Measurements from ENCODE around the gene TGM2. TPM values are rescaled to one million over a fixed set of nuclear protein-coding genes. Genes with fewer than 3 reads are reported as not detected.

Gene TGM2
- total and polyA plus RNA-seq, 9 of the 15 experiments (the other 6 are each of a cell fraction or from before 2014, with no cell fraction given): 5.5 to 78.5 (median 37.6) TPM

DNA sequence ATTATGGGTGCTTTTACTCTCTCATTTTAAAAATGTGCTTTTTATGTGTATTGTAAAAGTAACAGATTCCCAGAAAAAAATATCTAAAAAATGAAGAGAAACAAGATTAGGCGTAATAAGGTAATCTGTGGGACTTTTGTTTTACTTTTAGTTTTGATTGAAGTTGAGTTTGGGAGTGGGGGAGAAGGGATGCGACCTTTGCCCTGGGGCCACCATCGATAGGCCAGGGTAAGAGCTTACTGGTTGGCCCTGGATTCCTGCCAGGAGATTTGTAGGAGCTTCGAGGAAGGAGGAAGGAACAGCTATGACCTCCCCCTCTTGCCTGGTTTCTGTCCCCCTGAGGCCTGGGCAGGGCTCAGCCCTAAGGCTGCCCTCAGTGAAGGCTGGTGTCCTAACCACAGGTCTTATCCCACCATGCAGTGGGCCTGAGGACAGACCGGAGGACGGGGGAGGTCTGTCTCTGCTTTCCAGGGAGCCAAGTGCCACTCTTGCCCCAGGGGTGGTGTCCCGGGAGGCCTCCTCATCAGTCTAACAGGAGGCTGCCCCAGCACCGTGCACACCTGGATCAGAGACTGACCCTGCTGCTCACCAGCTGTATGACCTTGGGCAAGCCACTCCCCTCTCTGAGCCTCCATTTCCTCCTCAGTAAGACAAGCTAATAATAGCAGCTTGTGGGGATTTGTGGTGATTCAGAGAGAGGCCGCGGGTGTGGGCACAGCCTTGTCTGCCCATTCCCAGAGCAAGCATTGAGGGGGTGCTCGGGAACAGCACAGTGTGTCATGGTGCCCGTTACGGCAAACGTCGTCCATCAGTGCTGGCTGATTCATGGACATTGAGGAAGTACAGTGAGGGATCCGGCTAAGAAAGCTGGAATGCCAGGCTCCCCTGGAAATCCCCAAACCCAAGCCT, 21.2 kb downstream of the TGM2 start (continued):
- TF ChIP-seq, protein P1, sequence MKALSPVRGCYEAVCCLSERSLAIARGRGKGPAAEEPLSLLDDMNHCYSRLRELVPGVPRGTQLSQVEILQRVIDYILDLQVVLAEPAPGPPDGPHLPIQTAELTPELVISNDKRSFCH (CRISPR knock-in tag; IDR thresholded peaks at IDR 0.05): no peak
- TF ChIP-seq, protein P1 (tag; IDR thresholded peaks at IDR 0.05): no peak
- TF ChIP-seq CBX3 (IDR thresholded peaks at IDR 0.05; ENCODE audit: borderline replicate concordance in 1 of 2, low read length in 2 of 2) (no peak), PTTG1 (tag; IDR thresholded peaks at IDR 0.05; ENCODE audit: low read depth) (no peak), ZNF583 (CRISPR knock-in tag; IDR thresholded peaks at IDR 0.05) (no peak), CBFA2T3 (IDR thresholded peaks at IDR 0.05) (peak; percentile 19; the same call in 1 of the 2 replicates), KDM5B (IDR thresholded peaks at IDR 0.05; ENCODE audit: insufficient replicate concordance, low read depth, low read length) (no peak), ZC3H8 (IDR thresholded peaks at IDR 0.05) (no peak), NFIC (IDR thresholded peaks at IDR 0.05) (peak; percentile 85), TAF15 (IDR thresholded peaks at IDR 0.05; ENCODE audit: low read depth, low read length) (no peak), NR2C1 (IDR thresholded peaks at IDR 0.05) (peak; percentile 56), NR2C1 (tag; IDR thresholded peaks at IDR 0.05) (peak; percentile 63), MED1 (CRISPR knock-in tag; IDR thresholded peaks at IDR 0.05; ENCODE audit: borderline replicate concordance) (no peak), CBFB (CRISPR knock-in tag; IDR thresholded peaks at IDR 0.05) (no peak), ZC3H4 (CRISPR knock-in tag; IDR thresholded peaks at IDR 0.05; ENCODE audit: borderline replicate concordance) (no peak), POLR2G (IDR thresholded peaks at IDR 0.05; ENCODE audit: low read depth, low read length) (peak; percentile 37; the same call in 1 of the 2 replicates), ZNF830 (CRISPR knock-in tag; IDR thresholded peaks at IDR 0.05) (no peak), ZNF584 (CRISPR knock-in tag; IDR thresholded peaks at IDR 0.05; ENCODE audit: low read depth) (0 out of 2 replicates have a peak, but pooled peaks have one; percentile 49), PHF21A (IDR thresholded peaks at IDR 0.05; ENCODE audit: borderline replicate concordance, low read depth) (0 out of 2 replicates have a peak, but pooled peaks have one; percentile 17), LEF1 (IDR thresholded peaks at IDR 0.05) (no peak), TCF7L2 (IDR thresholded peaks at IDR 0.05; ENCODE audit: low read depth, low read length) (no peak)
- TF ChIP-seq, protein P2, sequence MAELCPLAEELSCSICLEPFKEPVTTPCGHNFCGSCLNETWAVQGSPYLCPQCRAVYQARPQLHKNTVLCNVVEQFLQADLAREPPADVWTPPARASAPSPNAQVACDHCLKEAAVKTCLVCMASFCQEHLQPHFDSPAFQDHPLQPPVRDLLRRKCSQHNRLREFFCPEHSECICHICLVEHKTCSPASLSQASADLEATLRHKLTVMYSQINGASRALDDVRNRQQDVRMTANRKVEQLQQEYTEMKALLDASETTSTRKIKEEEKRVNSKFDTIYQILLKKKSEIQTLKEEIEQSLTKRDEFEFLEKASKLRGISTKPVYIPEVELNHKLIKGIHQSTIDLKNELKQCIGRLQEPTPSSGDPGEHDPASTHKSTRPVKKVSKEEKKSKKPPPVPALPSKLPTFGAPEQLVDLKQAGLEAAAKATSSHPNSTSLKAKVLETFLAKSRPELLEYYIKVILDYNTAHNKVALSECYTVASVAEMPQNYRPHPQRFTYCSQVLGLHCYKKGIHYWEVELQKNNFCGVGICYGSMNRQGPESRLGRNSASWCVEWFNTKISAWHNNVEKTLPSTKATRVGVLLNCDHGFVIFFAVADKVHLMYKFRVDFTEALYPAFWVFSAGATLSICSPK (IDR thresholded peaks at IDR 0.05; ENCODE audit: borderline replicate concordance): no peak
- TF ChIP-seq, protein P3, sequence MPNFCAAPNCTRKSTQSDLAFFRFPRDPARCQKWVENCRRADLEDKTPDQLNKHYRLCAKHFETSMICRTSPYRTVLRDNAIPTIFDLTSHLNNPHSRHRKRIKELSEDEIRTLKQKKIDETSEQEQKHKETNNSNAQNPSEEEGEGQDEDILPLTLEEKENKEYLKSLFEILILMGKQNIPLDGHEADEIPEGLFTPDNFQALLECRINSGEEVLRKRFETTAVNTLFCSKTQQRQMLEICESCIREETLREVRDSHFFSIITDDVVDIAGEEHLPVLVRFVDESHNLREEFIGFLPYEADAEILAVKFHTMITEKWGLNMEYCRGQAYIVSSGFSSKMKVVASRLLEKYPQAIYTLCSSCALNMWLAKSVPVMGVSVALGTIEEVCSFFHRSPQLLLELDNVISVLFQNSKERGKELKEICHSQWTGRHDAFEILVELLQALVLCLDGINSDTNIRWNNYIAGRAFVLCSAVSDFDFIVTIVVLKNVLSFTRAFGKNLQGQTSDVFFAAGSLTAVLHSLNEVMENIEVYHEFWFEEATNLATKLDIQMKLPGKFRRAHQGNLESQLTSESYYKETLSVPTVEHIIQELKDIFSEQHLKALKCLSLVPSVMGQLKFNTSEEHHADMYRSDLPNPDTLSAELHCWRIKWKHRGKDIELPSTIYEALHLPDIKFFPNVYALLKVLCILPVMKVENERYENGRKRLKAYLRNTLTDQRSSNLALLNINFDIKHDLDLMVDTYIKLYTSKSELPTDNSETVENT (CRISPR knock-in tag; IDR thresholded peaks at IDR 0.05): no peak
- TF ChIP-seq, protein P4, sequence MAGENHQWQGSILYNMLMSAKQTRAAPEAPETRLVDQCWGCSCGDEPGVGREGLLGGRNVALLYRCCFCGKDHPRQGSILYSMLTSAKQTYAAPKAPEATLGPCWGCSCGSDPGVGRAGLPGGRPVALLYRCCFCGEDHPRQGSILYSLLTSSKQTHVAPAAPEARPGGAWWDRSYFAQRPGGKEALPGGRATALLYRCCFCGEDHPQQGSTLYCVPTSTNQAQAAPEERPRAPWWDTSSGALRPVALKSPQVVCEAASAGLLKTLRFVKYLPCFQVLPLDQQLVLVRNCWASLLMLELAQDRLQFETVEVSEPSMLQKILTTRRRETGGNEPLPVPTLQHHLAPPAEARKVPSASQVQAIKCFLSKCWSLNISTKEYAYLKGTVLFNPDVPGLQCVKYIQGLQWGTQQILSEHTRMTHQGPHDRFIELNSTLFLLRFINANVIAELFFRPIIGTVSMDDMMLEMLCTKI (IDR thresholded peaks at IDR 0.05; ENCODE audit: partially characterized antibody): no peak
